HepG2 (cell line): ENCODE results near the gene MFN2. TPM values are rescaled to one million over a fixed set of nuclear protein-coding genes. Genes with fewer than 3 reads are reported as not detected.

Experiments used
- ELF3 ChIP-seq: IDR thresholded peaks from 2 replicates; pipeline ENCODE4 v1.6.1; 2016; ENCODE audit warnings: missing genetic modification reagents, missing compliant biosample characterization
- IRF2 ChIP-seq: IDR thresholded peaks from 2 replicates; pipeline ENCODE4 v1.6.1; 2018; ENCODE audit warnings: missing genetic modification reagents, missing compliant biosample characterization
- KLF16 ChIP-seq, 2 experiments: sonication (generic) in 1 of 2; formaldehyde crosslinking in 1 of 2; IDR thresholded peaks; 2 replicates each; pipeline versions ENCODE4 v1.6.1 to v1.8.0; 2016 to 2023; ENCODE audit warnings: missing genetic modification reagents in 2 of 2, missing compliant biosample characterization in 1 of 2
- MEIS1 ChIP-seq: sonication (generic); formaldehyde crosslinking; IDR thresholded peaks from 2 replicates; pipeline ENCODE4 v1.9.0; 2021; ENCODE audit warnings: mild to moderate bottlenecking, missing genetic modification reagents, moderate library complexity, borderline replicate concordance
- NR2F6 ChIP-seq, 2 experiments: IDR thresholded peaks; 2 replicates each; pipeline ENCODE4 v1.6.1; 2016; ENCODE audit warnings: antibody characterized with exemption in 1 of 2, mild to moderate bottlenecking in 1 of 2
- RAD21 ChIP-seq: fragments of 450-650 bp; formaldehyde crosslinking; IDR thresholded peaks from 2 replicates; pipeline ENCODE4 v1.5.0; 2020; ENCODE audit warnings: mild to moderate bottlenecking
- REPIN1 ChIP-seq: sonication (generic); formaldehyde crosslinking; IDR thresholded peaks from 2 replicates; pipeline ENCODE4 v1.8.0; 2022; ENCODE audit warnings: missing genetic modification reagents, low read depth, mild to moderate bottlenecking, borderline replicate concordance
- SMC3 ChIP-seq: IDR thresholded peaks from 2 replicates; pipeline ENCODE4 v1.6.1; 2011; ENCODE audit warnings: low read length, improper control_type of control experiment
- SP1 ChIP-seq, 2 experiments: fragments of 450-650 bp in 1 of 2; sonication (generic) in 1 of 2; formaldehyde crosslinking in 1 of 2; IDR thresholded peaks; 2 replicates each; pipeline versions ENCODE4 v1.4.0 to v1.6.1; 2016 to 2020; ENCODE audit warnings: missing genetic modification reagents in 1 of 2
- STAG1 ChIP-seq: sonication (generic); formaldehyde crosslinking; IDR thresholded peaks from 2 replicates; pipeline ENCODE4 v1.4.0; 2020; ENCODE audit warnings: missing genetic modification reagents
- ZNF615 ChIP-seq: sonication (generic); formaldehyde crosslinking; IDR thresholded peaks from 2 replicates; pipeline ENCODE4 v1.5.0; 2020; ENCODE audit warnings: mild to moderate bottlenecking, missing genetic modification reagents, borderline replicate concordance
- ZSCAN25 ChIP-seq: sonication (generic); formaldehyde crosslinking; IDR thresholded peaks from 2 replicates; pipeline ENCODE4 v1.8.0; 2022; ENCODE audit warnings: mild to moderate bottlenecking, missing genetic modification reagents
- polyA plus RNA-seq, 8 experiments: library from polyadenylated mRNA; depleted of rRNA in 3 of 8; stranded (reverse) in 7 of 8; unstranded in 1 of 8; fragments of >200 nt; fragmentation: Illumina TruSeq in 4 of 8; extraction: Trizol in 4 of 8; gene quantifications; 2 replicates each; pipeline versions ENCODE4 v1.2.1 to v1.2.3, GENCODE V29; 2011 to 2016; ENCODE audit warnings: low read depth in 4 of 8, missing spikeins in 1 of 8, mixed read lengths in 1 of 8; ENCODE audit not compliant: insufficient read depth in 1 of 8
- total RNA-seq, 5 experiments: library from RNA; depleted of rRNA; stranded (reverse); fragments of >200 nt; fragmentation: Illumina TruSeq; extraction: Trizol; gene quantifications; 2 replicates each; pipeline ENCODE4 v1.2.3, GENCODE V29; 2016; ENCODE audit warnings: low read depth in 1 of 5
- TF ChIP-seq, protein P1 (sequence below): IDR thresholded peaks from 2 replicates; pipeline ENCODE4 v1.6.1; 2018; ENCODE audit warnings: missing genetic modification reagents
- TF ChIP-seq, protein P2 (sequence below): sonication (generic); formaldehyde crosslinking; IDR thresholded peaks from 2 replicates; pipeline ENCODE4 v1.9.0; 2022; ENCODE audit warnings: missing genetic modification reagents, mild to moderate bottlenecking, borderline replicate concordance
- TF ChIP-seq, protein P3 (sequence below): IDR thresholded peaks from 2 replicates; pipeline ENCODE4 v1.6.1; 2012; ENCODE audit warnings: low read depth, low read length, improper control_type of control experiment
- TF ChIP-seq, protein P4 (sequence below): sonication (generic); formaldehyde crosslinking; IDR thresholded peaks from 2 replicates; pipeline ENCODE4 v1.4.0; 2020; ENCODE audit warnings: missing genetic modification reagents, mild to moderate bottlenecking, borderline replicate concordance
- TF ChIP-seq, protein P5 (sequence below): sonication (generic); formaldehyde crosslinking; IDR thresholded peaks from 2 replicates; pipeline ENCODE4 v1.4.0; 2020; ENCODE audit warnings: low read depth, missing genetic modification reagents

The MFN2 gene
- total and polyA plus RNA-seq, 2 of the 13 experiments (the other 11 are each of a cell fraction or from before 2014, with no cell fraction given), result 38.7 to 60.9 TPM

DNA sequence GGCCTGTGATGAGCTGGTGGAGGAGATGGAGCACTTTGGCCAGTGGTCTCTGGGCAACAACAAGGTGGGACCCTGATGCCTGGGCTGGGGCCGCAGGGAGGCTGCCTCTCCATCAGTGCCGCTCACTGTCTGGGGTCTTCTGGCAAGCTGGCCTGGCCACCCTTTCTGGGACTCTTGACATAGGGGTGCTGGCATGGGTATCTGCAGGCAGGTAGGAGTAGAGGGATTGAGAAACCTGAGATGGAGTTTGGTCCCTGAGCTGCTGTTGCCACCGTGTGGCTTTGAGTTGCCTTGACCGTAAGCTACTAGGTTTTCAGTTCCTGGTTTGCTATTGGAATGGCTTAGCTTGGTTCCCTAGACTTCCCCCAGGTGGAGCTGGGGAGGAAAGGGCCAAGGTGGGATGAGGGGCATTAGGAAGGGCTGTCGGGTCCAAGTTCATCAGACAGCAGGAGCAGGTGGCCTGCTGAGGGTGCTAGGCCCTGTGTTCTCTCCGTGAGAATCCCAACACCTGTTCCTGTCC is 13.2 kb upstream of the MFN2 start (continued):
- TF ChIP-seq NR2F6 (IDR thresholded peaks at IDR 0.05) (no peak), NR2F6 (CRISPR knock-in tag; IDR thresholded peaks at IDR 0.05) (peak; percentile 55; the same call in 1 of the 2 replicates), STAG1 (CRISPR knock-in tag) (peak; percentile 93), REPIN1 (CRISPR knock-in tag) (peak; percentile 65; the same call in 1 of the 2 replicates), SP1 (IDR thresholded peaks at IDR 0.05) (no peak), SP1 (CRISPR knock-in tag; IDR thresholded peaks at IDR 0.05) (no peak), ZSCAN25 (CRISPR knock-in tag) (0 out of 2 replicates have a peak, but pooled peaks have one; percentile 20), IRF2 (CRISPR knock-in tag) (peak; percentile 61; the same call in 1 of the 2 replicates), ELF3 (CRISPR knock-in tag) (peak; percentile 89), MEIS1 (CRISPR knock-in tag) (0 out of 2 replicates have a peak, but pooled peaks have one; percentile 29), ZNF615 (CRISPR knock-in tag) (no peak), RAD21 (peak; percentile 92), SMC3 (peak; percentile 93), KLF16 (CRISPR knock-in tag; IDR thresholded peaks at IDR 0.05) (0 out of 4 replicates have a peak, but pooled peaks of 1 of the 2 experiments have one; percentile 51)
- TF ChIP-seq, protein P1, sequence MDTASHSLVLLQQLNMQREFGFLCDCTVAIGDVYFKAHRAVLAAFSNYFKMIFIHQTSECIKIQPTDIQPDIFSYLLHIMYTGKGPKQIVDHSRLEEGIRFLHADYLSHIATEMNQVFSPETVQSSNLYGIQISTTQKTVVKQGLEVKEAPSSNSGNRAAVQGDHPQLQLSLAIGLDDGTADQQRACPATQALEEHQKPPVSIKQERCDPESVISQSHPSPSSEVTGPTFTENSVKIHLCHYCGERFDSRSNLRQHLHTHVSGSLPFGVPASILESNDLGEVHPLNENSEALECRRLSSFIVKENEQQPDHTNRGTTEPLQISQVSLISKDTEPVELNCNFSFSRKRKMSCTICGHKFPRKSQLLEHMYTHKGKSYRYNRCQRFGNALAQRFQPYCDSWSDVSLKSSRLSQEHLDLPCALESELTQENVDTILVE (CRISPR knock-in tag), result peak; percentile 43; the same call in 1 of the 2 replicates
- TF ChIP-seq, protein P2, sequence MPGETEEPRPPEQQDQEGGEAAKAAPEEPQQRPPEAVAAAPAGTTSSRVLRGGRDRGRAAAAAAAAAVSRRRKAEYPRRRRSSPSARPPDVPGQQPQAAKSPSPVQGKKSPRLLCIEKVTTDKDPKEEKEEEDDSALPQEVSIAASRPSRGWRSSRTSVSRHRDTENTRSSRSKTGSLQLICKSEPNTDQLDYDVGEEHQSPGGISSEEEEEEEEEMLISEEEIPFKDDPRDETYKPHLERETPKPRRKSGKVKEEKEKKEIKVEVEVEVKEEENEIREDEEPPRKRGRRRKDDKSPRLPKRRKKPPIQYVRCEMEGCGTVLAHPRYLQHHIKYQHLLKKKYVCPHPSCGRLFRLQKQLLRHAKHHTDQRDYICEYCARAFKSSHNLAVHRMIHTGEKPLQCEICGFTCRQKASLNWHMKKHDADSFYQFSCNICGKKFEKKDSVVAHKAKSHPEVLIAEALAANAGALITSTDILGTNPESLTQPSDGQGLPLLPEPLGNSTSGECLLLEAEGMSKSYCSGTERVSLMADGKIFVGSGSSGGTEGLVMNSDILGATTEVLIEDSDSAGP (CRISPR knock-in tag), result peak; percentile 58; the same call in 1 of the 2 replicates
- TF ChIP-seq, protein P3, sequence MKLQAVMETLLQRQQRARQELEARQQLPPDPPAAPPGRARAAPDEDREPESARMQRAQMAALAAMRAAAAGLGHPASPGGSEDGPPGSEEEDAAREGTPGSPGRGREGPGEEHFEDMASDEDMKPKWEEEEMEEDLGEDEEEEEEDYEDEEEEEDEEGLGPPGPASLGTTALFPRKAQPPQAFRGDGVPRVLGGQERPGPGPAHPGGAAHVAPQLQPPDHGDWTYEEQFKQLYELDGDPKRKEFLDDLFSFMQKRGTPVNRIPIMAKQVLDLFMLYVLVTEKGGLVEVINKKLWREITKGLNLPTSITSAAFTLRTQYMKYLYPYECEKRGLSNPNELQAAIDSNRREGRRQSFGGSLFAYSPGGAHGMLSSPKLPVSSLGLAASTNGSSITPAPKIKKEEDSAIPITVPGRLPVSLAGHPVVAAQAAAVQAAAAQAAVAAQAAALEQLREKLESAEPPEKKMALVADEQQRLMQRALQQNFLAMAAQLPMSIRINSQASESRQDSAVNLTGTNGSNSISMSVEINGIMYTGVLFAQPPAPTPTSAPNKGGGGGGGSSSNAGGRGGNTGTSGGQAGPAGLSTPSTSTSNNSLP, result no peak
- TF ChIP-seq, protein P4, sequence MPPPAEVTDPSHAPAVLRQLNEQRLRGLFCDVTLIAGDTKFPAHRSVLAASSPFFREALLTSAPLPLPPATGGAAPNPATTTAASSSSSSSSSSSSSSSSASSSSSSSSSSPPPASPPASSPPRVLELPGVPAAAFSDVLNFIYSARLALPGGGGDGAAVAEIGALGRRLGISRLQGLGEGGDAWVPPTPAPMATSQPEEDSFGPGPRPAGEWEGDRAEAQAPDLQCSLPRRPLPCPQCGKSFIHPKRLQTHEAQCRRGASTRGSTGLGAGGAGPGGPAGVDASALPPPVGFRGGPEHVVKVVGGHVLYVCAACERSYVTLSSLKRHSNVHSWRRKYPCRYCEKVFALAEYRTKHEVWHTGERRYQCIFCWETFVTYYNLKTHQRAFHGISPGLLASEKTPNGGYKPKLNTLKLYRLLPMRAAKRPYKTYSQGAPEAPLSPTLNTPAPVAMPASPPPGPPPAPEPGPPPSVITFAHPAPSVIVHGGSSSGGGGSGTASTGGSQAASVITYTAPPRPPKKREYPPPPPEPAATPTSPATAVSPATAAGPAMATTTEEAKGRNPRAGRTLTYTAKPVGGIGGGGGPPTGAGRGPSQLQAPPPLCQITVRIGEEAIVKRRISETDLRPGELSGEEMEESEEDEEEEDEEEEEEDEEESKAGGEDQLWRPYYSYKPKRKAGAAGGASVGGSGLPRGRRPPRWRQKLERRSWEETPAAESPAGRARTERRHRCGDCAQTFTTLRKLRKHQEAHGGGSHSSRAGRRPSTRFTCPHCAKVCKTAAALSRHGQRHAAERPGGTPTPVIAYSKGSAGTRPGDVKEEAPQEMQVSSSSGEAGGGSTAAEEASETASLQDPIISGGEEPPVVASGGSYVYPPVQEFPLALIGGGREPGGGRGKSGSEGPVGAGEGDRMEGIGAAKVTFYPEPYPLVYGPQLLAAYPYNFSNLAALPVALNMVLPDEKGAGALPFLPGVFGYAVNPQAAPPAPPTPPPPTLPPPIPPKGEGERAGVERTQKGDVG (CRISPR knock-in tag), result peak; percentile 71; the same call in 1 of the 2 replicates
- TF ChIP-seq, protein P5, sequence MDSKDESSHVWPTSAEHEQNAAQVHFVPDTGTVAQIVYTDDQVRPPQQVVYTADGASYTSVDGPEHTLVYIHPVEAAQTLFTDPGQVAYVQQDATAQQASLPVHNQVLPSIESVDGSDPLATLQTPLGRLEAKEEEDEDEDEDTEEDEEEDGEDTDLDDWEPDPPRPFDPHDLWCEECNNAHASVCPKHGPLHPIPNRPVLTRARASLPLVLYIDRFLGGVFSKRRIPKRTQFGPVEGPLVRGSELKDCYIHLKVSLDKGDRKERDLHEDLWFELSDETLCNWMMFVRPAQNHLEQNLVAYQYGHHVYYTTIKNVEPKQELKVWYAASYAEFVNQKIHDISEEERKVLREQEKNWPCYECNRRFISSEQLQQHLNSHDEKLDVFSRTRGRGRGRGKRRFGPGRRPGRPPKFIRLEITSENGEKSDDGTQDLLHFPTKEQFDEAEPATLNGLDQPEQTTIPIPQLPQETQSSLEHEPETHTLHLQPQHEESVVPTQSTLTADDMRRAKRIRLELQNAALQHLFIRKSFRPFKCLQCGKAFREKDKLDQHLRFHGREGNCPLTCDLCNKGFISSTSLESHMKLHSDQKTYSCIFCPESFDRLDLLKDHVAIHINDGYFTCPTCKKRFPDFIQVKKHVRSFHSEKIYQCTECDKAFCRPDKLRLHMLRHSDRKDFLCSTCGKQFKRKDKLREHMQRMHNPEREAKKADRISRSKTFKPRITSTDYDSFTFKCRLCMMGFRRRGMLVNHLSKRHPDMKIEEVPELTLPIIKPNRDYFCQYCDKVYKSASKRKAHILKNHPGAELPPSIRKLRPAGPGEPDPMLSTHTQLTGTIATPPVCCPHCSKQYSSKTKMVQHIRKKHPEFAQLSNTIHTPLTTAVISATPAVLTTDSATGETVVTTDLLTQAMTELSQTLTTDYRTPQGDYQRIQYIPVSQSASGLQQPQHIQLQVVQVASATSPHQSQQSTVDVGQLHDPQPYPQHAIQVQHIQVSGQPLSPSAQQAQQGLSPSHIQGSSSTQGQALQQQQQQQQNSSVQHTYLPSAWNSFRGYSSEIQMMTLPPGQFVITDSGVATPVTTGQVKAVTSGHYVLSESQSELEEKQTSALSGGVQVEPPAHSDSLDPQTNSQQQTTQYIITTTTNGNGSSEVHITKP (CRISPR knock-in tag), result no peak
